Fibroblast of mammary gland (primary cell): Measurements from ENCODE around the gene FSD1.
A peak's percentile ranks its signal among the peaks of the same experiment; 100 is the strongest.

ENCODE experiments used
- DNase-seq: peaks from one replicate; pipeline ENCODE4 v3.0.0-alpha.2; 2010; ENCODE audit warnings: low read depth
- H3K4me3 ChIP-seq: 2 replicates; pipeline ENCODE4 v1.5.1; 2011; ENCODE audit warnings: low read depth, mild to moderate bottlenecking, low read length, moderate library complexity; ENCODE audit not compliant: control insufficient read depth
- TF ChIP-seq, protein P1 (sequence below): conservative IDR thresholded peaks from 2 replicates; pipeline ENCODE4 v1.5.1; 2011; ENCODE audit warnings: low read depth, low read length, inconsistent platforms; ENCODE audit not compliant: control insufficient read depth, insufficient read depth

The FSD1 gene

GRCh38 chr19:4365341-4365740 is 60.9 kb downstream of the FSD1 start:
- TF ChIP-seq, protein P1, sequence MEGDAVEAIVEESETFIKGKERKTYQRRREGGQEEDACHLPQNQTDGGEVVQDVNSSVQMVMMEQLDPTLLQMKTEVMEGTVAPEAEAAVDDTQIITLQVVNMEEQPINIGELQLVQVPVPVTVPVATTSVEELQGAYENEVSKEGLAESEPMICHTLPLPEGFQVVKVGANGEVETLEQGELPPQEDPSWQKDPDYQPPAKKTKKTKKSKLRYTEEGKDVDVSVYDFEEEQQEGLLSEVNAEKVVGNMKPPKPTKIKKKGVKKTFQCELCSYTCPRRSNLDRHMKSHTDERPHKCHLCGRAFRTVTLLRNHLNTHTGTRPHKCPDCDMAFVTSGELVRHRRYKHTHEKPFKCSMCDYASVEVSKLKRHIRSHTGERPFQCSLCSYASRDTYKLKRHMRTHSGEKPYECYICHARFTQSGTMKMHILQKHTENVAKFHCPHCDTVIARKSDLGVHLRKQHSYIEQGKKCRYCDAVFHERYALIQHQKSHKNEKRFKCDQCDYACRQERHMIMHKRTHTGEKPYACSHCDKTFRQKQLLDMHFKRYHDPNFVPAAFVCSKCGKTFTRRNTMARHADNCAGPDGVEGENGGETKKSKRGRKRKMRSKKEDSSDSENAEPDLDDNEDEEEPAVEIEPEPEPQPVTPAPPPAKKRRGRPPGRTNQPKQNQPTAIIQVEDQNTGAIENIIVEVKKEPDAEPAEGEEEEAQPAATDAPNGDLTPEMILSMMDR, result no peak
- no peak overlapping the region for H3K4me3 ChIP-seq

GRCh38 chr19:4365791-4366665 is 61.6 kb downstream of the FSD1 start:
- TF ChIP-seq, protein P1, result no peak
- no peak for DNase-seq
- H3K4me3 ChIP-seq, result no peak overlapping the region

More at GRCh38 chr19:4365341-4365740, 60.9 kb downstream of the FSD1 start:
- no peak for DNase-seq

DNA sequence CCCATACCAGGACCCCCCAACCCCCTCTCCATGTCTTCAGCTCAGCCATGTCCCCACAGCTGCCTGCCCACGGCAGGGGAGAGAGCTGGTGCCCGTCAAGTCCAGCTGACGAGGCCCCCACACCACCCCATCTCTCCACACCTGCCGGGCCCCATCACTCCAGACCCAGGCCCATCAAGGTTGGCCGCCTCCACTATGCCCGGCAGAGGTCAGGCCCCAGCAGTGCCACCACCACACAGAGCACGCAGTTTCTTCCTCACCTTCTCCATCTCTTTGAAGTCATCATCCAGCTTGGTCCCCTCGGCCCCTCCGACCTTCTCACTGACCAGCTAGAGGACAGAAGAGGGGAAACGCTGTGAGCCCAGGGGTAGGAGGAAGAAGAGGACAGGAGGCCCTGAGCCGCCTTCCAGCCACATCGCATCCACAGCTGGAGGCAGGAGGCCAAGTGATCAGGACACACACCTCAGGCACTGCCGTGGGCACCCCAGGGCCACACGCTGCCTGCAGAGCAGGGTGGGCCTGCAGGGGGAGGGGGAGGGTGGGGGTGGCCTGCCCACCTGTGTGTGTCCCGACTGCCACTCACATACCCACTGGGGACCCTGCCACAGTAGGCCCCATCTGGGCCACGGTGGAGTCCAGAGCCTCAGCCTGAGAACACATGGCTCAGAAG is 62.4 kb downstream of the FSD1 start:
- no peak overlapping the region for H3K4me3 ChIP-seq
- DNase-seq, result no peak
- TF ChIP-seq, protein P1, result no peak

GRCh38 chr19:4367336-4367723 is 62.9 kb downstream of the FSD1 start:
- no peak for DNase-seq
- H3K4me3 ChIP-seq, result no peak overlapping the region
- TF ChIP-seq, protein P1, result no peak

- no peak for DNase-seq
- H3K4me3 ChIP-seq, result no peak overlapping the region
- TF ChIP-seq, protein P1, result no peak
Observed at GRCh38 chr19:4367781-4368127, 63.4 kb downstream of the FSD1 start.

DNA sequence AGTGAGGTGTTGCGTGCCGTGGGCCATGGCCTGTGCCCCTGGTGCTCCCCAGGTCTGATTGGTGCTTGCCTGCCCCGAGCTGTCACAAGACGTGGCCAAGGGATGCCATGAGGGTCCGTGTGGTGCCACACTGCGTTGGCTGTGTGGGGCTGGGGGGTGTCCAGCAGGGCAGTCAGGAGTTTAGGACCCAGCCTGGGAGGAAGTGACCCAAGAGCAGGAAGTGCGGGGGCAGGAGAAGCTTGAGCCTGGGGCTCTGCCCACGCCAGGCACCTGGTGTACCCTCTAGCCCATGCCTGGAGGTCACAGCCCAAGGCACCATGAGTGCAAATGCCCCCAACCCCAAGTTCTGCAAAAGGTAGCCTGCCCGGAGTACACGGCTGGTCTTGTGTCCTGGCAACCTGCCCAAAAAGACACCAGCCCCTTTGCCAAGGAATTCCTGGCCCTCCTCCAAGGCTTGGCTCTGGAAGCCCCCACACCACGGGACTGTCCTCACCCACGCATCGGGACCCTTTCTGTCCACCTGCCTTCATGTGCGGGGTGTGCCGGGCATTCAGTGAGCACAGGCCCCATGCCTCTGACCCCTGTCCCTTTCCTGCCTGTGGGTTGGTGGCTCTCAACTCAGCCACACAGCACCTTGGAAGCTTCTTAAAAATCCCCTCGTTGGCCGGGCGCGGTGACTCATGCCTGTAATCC is 63.9 kb downstream of the FSD1 start:
- TF ChIP-seq, protein P1, result no peak
- peak; percentile 27 for DNase-seq
- H3K4me3 ChIP-seq, result no peak overlapping the region
